H1 (cell line): Measurements from ENCODE around the gene FRMD4A. TPM values are rescaled to one million over a fixed set of nuclear protein-coding genes. Genes with fewer than 3 reads are reported as not detected.

ENCODE experiments used
- CTCF ChIA-PET: fragments of 300-600 bp; sonication (Branson Sonifier 250); formaldehyde crosslinking; loops from one replicate; lab custom pipeline; 2021; ENCODE audit not compliant: partially characterized antibody; lab: Charles Lee
- POLR2A ChIA-PET: fragments of 300-600 bp; sonication (Branson Sonifier 250); formaldehyde crosslinking; loops from one replicate; lab custom pipeline; 2021; ENCODE audit warnings: inconsistent platforms; ENCODE audit not compliant: partially characterized antibody; lab: Charles Lee
- DNase-seq, 2 experiments: peaks; one replicate each; pipeline versions ENCODE4 v3.0.0 to v3.0.0-alpha.2; 2010 to 2022; ENCODE audit warnings: low spot score in 2 of 2, low read depth in 1 of 2, mixed read lengths in 1 of 2
- FAIRE-seq: peaks from 2 replicates; lab custom pipeline; 2011; peaks lifted over from hg19 to GRCh38; lab: Jason Lieb, UNC
- H2AFZ ChIP-seq: 2 replicates; pipeline ENCODE4 v1.8.1; 2012; ENCODE audit warnings: low read length, inconsistent platforms
- H2AK5ac ChIP-seq: 2 replicates; pipeline ENCODE4 v1.6.1; 2013; ENCODE audit warnings: low read depth, low read length
- H2BK120ac ChIP-seq: replicated peaks from 2 replicates; pipeline ENCODE3; 2013; ENCODE audit warnings: low read depth, low read length, inconsistent platforms
- H2BK12ac ChIP-seq: 2 replicates; pipeline ENCODE4 v1.6.1; 2013; ENCODE audit warnings: low read depth, low read length
- H2BK15ac ChIP-seq: 2 replicates; pipeline ENCODE4 v1.6.1; 2013; ENCODE audit warnings: low read length
- H2BK20ac ChIP-seq: 2 replicates; pipeline ENCODE4 v1.6.1; 2013; ENCODE audit warnings: low read length
- H2BK5ac ChIP-seq: 2 replicates; pipeline ENCODE4 v1.6.1; 2013; ENCODE audit warnings: low read depth, low read length
- H3K14ac ChIP-seq: 2 replicates; pipeline ENCODE4 v1.6.1; 2013; ENCODE audit warnings: inconsistent platforms; ENCODE audit not compliant: insufficient read length
- H3K18ac ChIP-seq: 2 replicates; pipeline ENCODE4 v1.6.1; 2013; ENCODE audit warnings: low read length; ENCODE audit errors: extremely low read depth
- H3K23ac ChIP-seq: 2 replicates; pipeline ENCODE4 v1.6.1; 2013; ENCODE audit warnings: inconsistent platforms; ENCODE audit not compliant: insufficient read length
- H3K23me2 ChIP-seq: 2 replicates; pipeline ENCODE4 v1.6.1; 2013; ENCODE audit warnings: low read depth, low read length
- H3K27ac ChIP-seq: 2 replicates; pipeline ENCODE4 v1.6.1; 2011; ENCODE audit warnings: low read depth, low read length, inconsistent platforms
- H3K27me3 ChIP-seq, 4 experiments: replicated peaks in 1 of 4; 1 replicate in 1 of 4; 2 replicates in 3 of 4; pipeline versions ENCODE4 v1.6.1 to v1.8.1; 2011 to 2013; ENCODE audit warnings: low read length in 3 of 4, mild to moderate bottlenecking in 3 of 4, inconsistent platforms in 2 of 4, mixed read lengths in 2 of 4, moderate library complexity in 1 of 4; ENCODE audit not compliant: control insufficient read depth in 3 of 4, insufficient read depth in 3 of 4; ENCODE audit errors: extremely low read depth in 1 of 4
- H3K36me3 ChIP-seq, 4 experiments: 2 replicates each; pipeline versions ENCODE4 v1.6.1 to v1.8.1; 2011 to 2013; ENCODE audit warnings: mild to moderate bottlenecking in 4 of 4, low read length in 3 of 4, moderate library complexity in 2 of 4, control low read depth in 1 of 4, inconsistent platforms in 1 of 4; ENCODE audit not compliant: insufficient read depth in 4 of 4, control insufficient read depth in 2 of 4
- H3K4ac ChIP-seq: replicated peaks from 2 replicates; pipeline ENCODE3; 2013; ENCODE audit warnings: low read length, low read depth, mixed read lengths, inconsistent platforms; ENCODE audit not compliant: insufficient read length
- H3K4me1 ChIP-seq, 4 experiments: replicated peaks in 1 of 4; 1 replicate in 1 of 4; 2 replicates in 3 of 4; pipeline versions ENCODE4 v1.6.1 to v1.8.1; 2011 to 2013; ENCODE audit warnings: low read length in 3 of 4, inconsistent platforms in 2 of 4, mixed read lengths in 1 of 4; ENCODE audit not compliant: insufficient read depth in 4 of 4, control insufficient read depth in 3 of 4
- H3K4me2 ChIP-seq, 2 experiments: 2 replicates each; pipeline versions ENCODE4 v1.6.1 to v1.8.1; 2011 to 2013; ENCODE audit warnings: low read depth in 2 of 2, low read length in 2 of 2, control low read depth in 1 of 2, inconsistent platforms in 1 of 2, mild to moderate bottlenecking in 1 of 2; ENCODE audit not compliant: insufficient read depth in 1 of 2
- H3K4me3 ChIP-seq, 4 experiments: fragments of 200-600, 300-600 bp in 1 of 4; sonication (generic), shearing (Covaris generic), sonication (Bioruptor Twin) in 1 of 4; 2 replicates each; pipeline versions ENCODE4 v1.5.1 to v1.8.1; 2011 to 2016; ENCODE audit warnings: low read length in 4 of 4, low read depth in 3 of 4, control low read depth in 2 of 4, inconsistent platforms in 2 of 4, mild to moderate bottlenecking in 2 of 4, mixed read lengths in 1 of 4, moderate library complexity in 1 of 4; ENCODE audit not compliant: insufficient read depth in 2 of 4; ENCODE audit errors: extremely low read depth in 1 of 4
- H3K56ac ChIP-seq: replicated peaks from 2 replicates; pipeline ENCODE3; 2013; ENCODE audit warnings: low read depth, mild to moderate bottlenecking, mixed read lengths, low read length, inconsistent platforms; ENCODE audit not compliant: insufficient read length
- H3K79me1 ChIP-seq: 2 replicates; pipeline ENCODE4 v1.6.1; 2013; ENCODE audit warnings: low read depth, low read length, control low read depth
- H3K79me2 ChIP-seq, 2 experiments: 2 replicates each; pipeline versions ENCODE4 v1.6.1 to v1.8.1; 2012 to 2013; ENCODE audit warnings: low read length in 2 of 2, mild to moderate bottlenecking in 2 of 2, inconsistent platforms in 1 of 2; ENCODE audit not compliant: insufficient read depth in 2 of 2, control insufficient read depth in 1 of 2
- H3K9ac ChIP-seq, 4 experiments: replicated peaks in 1 of 4; 1 replicate in 1 of 4; 2 replicates in 3 of 4; pipeline versions ENCODE4 v1.6.1 to v1.8.1; 2011 to 2013; ENCODE audit warnings: low read depth in 3 of 4, low read length in 3 of 4, control low read depth in 2 of 4, mild to moderate bottlenecking in 2 of 4, moderate library complexity in 2 of 4, inconsistent platforms in 1 of 4; ENCODE audit errors: extremely low read depth in 1 of 4
- H3K9me3 ChIP-seq, 2 experiments: 2 replicates each; pipeline versions ENCODE4 v1.6.1 to v1.8.1; 2012 to 2013; ENCODE audit warnings: mild to moderate bottlenecking in 2 of 2, moderate library complexity in 2 of 2, control low read depth in 1 of 2, inconsistent platforms in 1 of 2, low read depth in 1 of 2, low read length in 1 of 2, mixed read lengths in 1 of 2; ENCODE audit not compliant: insufficient read depth in 2 of 2
- H4K20me1 ChIP-seq, 2 experiments: replicated peaks in 1 of 2; 2 replicates each; pipeline versions ENCODE3 to v1.8.1; 2011 to 2013; ENCODE audit warnings: inconsistent platforms in 2 of 2, low read length in 2 of 2, mild to moderate bottlenecking in 1 of 2; ENCODE audit not compliant: insufficient read depth in 2 of 2, control insufficient read depth in 1 of 2
- H4K5ac ChIP-seq: 2 replicates; pipeline ENCODE4 v1.6.1; 2013; ENCODE audit warnings: low read length, low read depth, mixed read lengths, inconsistent platforms; ENCODE audit not compliant: insufficient read length
- H4K8ac ChIP-seq: 2 replicates; pipeline ENCODE4 v1.8.0; 2013; ENCODE audit warnings: mild to moderate bottlenecking, moderate library complexity, low read length, inconsistent platforms; ENCODE audit not compliant: insufficient read depth; ENCODE audit errors: extremely low read depth
- H4K91ac ChIP-seq: replicated peaks from 2 replicates; pipeline ENCODE3; 2013; ENCODE audit warnings: low read length, mixed read lengths, inconsistent platforms; ENCODE audit not compliant: insufficient read length
- CEBPB ChIP-seq: IDR thresholded peaks from 2 replicates; pipeline ENCODE4 v1.6.1; 2012; ENCODE audit warnings: low read depth, low read length
- WGBS, 2 experiments: shearing (Covaris generic) in 1 of 2; methylation state at CpG; one replicate each; pipeline versions ENCODE4 v1.1.6 to v1.1.7; 2013 to 2015; ENCODE audit warnings: low lambda C conversion rate in 2 of 2, mixed read lengths in 2 of 2, inconsistent platforms in 1 of 2, low coverage in 1 of 2, missing lambda C conversion rate in 1 of 2; ENCODE audit not compliant: insufficient replicate concordance in 2 of 2, insufficient coverage in 1 of 2, insufficient read length in 1 of 2; ENCODE audit errors: extremely low coverage in 1 of 2, missing lambda C conversion rate in 1 of 2; 5-methylcytosine and 5-hydroxymethylcytosine counted together
- polyA plus RNA-seq, 7 experiments: library from polyadenylated mRNA; depleted of rRNA in 3 of 7; stranded (reverse) in 5 of 7; unstranded in 2 of 7; fragments of >200 nt in 5 of 7; fragments of 200-250 nt in 2 of 7; gene quantifications; 1 replicate in 5 of 7; 2 replicates in 1 of 7; 4 replicates in 1 of 7; pipeline versions ENCODE4 v1.2.1 to v1.2.3, GENCODE V29; 2011 to 2013; ENCODE audit warnings: missing spikeins in 2 of 7, mixed read lengths in 2 of 7
- total RNA-seq: library from RNA; stranded (reverse); fragmentation: NEBNext Ultra II Directional; extraction: Animal tissue kit (Norgen Biotek cat#: 25700); gene quantifications from 2 replicates; pipeline ENCODE4 v1.2.1, GENCODE V29; 2021
- TF ChIP-seq, protein P1 (sequence below), 3 experiments: IDR thresholded peaks; 1 replicate in 2 of 3; 2 replicates in 1 of 3; pipeline versions ENCODE4 v1.5.1 to v1.6.1; 2011; ENCODE audit warnings: low read length in 3 of 3, mild to moderate bottlenecking in 3 of 3, inconsistent platforms in 2 of 3, low read depth in 1 of 3, moderate library complexity in 1 of 3; ENCODE audit not compliant: insufficient read depth in 1 of 3; ENCODE audit errors: control extremely low read depth in 1 of 3

The FRMD4A gene
- total and polyA plus RNA-seq, 2 of the 8 experiments (the other 6 are each of a cell fraction or from before 2014, with no cell fraction given) = 38.6 to 39.6 TPM

DNA sequence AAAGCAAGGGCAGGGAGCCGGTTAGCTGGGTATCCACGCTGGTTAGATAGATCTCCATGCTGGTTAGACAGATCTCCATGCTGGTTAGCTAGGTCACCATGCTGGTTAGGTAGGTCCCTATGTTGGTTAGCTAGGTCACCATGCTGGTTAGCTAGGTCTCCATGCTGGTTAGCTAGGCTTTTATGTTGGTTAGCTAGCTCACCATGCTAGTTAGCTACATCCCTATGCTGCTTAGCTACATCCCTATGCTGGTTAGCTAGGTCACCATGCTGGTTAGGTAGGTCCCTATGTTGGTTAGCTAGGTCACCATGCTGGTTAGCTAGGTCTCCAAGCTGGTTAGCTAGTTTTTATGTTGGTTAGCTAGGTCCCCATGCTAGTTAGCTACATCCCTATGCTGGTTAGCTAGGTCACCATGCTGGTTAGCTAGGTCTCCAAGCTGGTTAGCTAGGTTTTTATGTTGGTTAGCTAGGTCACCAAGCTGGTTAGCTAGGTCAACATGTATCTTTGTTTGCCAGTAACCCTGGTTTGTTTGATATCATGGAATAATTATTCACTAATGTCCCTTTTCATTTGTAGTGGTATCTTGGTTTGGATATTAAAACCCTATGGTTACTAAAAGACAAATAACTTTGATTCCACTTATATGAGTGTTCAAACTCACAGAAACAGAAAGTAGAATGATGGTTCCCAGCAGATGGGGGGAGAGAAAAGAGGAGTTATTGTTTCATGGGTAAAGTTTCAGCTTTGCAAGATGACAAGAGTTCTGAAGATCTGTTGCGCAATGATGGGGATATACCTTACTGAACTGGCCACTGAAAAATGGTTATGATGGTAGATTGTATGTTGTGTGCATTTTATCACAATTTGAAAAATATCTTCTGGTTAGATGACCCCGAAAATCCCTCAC lies 607.7 kb downstream of the FRMD4A start:
- CTCF ChIA-PET = interaction anchor here (0.6 to 1.1 kb wide), 4 partner anchors 10 to 1470 kb away, joined by 3 to 4 read pairs (median 3); no protein-coding TSS in a partner anchor
- TF ChIP-seq, protein P1, sequence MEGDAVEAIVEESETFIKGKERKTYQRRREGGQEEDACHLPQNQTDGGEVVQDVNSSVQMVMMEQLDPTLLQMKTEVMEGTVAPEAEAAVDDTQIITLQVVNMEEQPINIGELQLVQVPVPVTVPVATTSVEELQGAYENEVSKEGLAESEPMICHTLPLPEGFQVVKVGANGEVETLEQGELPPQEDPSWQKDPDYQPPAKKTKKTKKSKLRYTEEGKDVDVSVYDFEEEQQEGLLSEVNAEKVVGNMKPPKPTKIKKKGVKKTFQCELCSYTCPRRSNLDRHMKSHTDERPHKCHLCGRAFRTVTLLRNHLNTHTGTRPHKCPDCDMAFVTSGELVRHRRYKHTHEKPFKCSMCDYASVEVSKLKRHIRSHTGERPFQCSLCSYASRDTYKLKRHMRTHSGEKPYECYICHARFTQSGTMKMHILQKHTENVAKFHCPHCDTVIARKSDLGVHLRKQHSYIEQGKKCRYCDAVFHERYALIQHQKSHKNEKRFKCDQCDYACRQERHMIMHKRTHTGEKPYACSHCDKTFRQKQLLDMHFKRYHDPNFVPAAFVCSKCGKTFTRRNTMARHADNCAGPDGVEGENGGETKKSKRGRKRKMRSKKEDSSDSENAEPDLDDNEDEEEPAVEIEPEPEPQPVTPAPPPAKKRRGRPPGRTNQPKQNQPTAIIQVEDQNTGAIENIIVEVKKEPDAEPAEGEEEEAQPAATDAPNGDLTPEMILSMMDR (IDR thresholded peaks at IDR 0.05; ENCODE audit: control extremely low read depth in 1 of 3, insufficient read depth in 1 of 3, low read depth in 1 of 3, low read length in 3 of 3) = no peak
- TF ChIP-seq CEBPB = peak; percentile 91
- H4K8ac ChIP-seq = no peak overlapping the region
- no peaks in the 10 kb centered on the region for H3K23me2 ChIP-seq
- 94% methylated on average over 4 of the region's 4 CpGs; no CpG with 5 or more reads in 1 of the 2 experiments for WGBS, 2 experiments
- no peaks in the 10 kb centered on the region for H3K79me2 ChIP-seq
- DNase-seq = no peak
- POLR2A ChIA-PET = interaction anchor here (0.6 kb wide), 2 partner anchors 80 to 155 kb away, joined by 3 read pairs; no protein-coding TSS in a partner anchor
- no peak overlapping the region for H2AK5ac ChIP-seq
- no peak overlapping the region for H3K4me2 ChIP-seq
- H2AFZ ChIP-seq = no peak overlapping the region
- no peaks in the 10 kb centered on the region for H3K27me3 ChIP-seq
- no peaks in the 10 kb centered on the region for H4K20me1 ChIP-seq
- no peak overlapping the region for H2BK15ac ChIP-seq
- H3K79me1 ChIP-seq = no peaks in the 10 kb centered on the region
- 0 out of 8 replicates have a peak, but pooled peaks cover 0 to under 1% (median under 1%) of the 10 kb centered on the region in 4 experiments for H3K36me3 ChIP-seq
- H4K91ac ChIP-seq = no peak overlapping the region
- no peak overlapping the region for H2BK5ac ChIP-seq
- H3K4me1 ChIP-seq = peaks cover 0 to 4% (median under 1%) of the 10 kb centered on the region in 4 experiments; a peak in 1 of 7 replicates
- H3K56ac ChIP-seq = no peak overlapping the region
- FAIRE-seq = no peak
- no peak overlapping the region for H3K27ac ChIP-seq
- no peak overlapping the region for H3K4me3 ChIP-seq
- H2BK20ac ChIP-seq = no peak overlapping the region
- no peak overlapping the region for H2BK12ac ChIP-seq
- no peak overlapping the region for H3K4ac ChIP-seq
- no peak overlapping the region for H3K23ac ChIP-seq
- no peak overlapping the region for H2BK120ac ChIP-seq
- no peak overlapping the region for H3K18ac ChIP-seq
- no peak overlapping the region for H3K14ac ChIP-seq
- no peaks in the 10 kb centered on the region for H3K9me3 ChIP-seq
- no peak overlapping the region for H3K9ac ChIP-seq
- H4K5ac ChIP-seq = no peak overlapping the region
